GM19324 (cell line): ENCODE results near the gene ELAVL2.

ENCODE experiments used
- ATAC-seq: cut with Tn5 transposase; IDR thresholded peaks from one replicate; pipeline ENCODE4 v1.9.1; 2021; ENCODE audit warnings: mild to moderate bottlenecking, moderate library complexity; ENCODE audit not compliant: unreplicated experiment, low FRiP score

Gene ELAVL2

DNA sequence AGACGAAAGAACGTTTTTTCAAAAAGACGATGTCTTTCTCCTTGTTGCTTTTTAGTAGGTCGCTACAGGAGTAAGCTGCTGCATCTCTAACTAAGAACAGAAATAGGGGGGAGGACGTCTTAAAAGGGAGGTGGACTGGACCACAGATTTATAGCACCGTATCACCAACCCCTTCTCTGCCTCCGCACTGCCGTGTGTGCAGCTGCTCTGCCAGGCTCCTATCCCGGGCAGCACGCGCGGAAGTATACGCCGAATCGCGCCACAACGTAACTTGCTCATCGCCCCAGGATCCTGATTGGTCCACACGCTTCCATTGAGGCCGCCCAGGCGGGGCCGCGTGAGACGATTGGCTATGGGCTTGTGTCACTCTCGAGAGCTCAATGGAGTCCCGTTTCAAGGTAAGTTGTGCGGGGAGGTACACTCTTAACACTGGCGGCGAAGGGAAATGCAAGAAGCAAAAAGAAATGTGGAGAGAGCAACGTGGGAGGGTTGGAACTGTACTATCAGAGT is at the start of gene ELAVL2:
ELAVL2 (minus strand) TSS at position 121 of the 510 bp plus-strand sequence. CDS start 64,006 bp downstream, outside the sequence.
- peak; percentile 79 for ATAC-seq

DNA sequence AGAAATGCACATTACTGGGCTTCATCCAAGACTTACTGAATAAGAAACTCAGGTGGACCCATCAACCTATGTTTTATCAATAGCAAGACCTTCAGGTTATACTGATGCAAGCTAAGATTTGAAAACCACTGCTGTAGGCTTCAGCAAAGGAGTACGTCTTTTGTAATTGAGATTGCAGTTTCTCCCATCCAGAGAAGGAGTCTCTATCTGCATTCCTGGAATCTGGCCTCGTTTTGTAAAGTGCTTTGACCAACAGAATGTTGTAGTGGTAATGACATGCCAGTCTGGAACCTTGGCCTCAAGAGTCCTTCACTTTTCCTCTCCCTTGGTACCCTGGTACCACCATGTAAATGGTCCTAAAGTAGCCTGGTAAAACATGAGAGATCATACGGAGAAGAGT is 32.2 kb upstream of the ELAVL2 start:
- ATAC-seq = no peak

DNA sequence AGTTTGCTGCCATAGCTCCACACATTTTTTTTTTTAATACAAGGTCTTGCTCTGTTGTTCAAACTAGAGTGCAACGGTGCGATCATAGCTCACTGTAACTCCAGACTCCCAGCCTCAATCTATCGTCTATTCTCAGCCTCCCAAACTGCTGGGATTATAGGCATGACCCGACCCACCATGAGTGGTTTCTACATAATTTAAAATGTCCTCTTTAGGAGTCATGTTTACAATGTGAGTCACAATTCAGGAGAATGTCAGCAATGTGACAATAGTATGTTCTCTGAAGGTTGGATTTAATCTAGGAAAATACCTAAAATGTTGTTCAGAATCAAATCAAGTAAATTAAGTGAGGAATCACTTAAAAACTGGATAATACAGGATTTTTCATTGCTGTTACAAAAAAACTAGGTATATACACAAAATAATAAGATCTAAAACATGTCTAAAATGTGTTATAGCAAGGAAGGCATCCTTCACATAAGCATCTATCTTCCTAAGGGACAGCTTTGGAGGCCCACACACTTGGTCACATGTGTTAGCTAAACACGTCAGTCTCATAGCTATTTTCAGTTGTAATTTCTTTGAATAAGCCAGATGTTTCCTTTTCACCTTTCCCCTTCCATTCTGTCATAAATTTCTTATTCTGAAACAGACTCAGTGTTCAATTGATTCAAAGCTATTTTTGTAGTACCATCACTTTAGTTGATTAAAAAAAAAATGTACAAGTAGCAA is 30.0 kb upstream of the ELAVL2 start:
- no peak for ATAC-seq

DNA sequence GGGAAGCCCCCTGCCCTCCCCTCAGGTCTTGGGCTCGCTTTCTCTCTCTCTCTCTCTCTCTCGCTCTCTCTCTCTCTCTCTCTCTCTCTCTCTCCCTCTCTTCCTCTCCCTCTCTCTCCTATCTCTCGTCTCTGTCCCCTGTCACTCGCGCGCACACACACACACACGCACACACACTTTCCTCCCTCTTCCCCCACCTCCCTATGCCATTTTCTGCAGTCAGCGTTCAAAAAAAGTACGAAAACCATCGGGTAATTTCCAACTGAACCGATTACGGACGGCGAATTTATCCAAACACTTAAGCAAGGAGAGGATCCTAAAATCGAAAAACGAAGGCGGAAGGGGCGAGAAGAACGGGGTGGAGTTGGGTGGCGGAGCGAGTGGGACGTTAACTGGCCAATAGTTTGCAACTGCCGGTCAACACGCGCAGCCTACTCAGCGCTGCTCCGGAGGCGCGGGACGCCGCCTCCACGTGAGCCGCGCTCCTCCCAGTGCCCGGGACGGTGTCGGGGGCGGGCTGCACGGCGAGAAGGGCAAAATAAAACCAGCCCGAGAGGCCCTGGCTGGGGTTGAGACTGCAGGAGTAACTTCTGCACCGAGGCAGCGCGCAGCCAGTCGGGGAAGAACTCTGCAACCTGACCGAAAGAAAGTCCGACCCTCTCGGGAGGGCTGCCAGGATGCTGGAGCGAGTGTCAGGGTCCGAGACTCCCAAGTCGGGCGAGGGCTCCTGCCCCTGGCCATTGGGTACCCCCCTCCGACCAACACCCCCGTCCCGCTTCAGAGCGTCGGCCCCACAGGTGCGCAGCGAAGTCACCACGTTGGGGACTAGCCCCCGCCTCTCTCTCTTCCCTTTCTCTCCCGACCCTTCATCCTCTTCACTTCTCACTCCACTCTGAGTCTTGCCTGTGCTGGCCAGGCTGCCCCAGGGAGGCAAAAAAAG is 24.9 kb upstream of the ELAVL2 start:
- ATAC-seq = no peak

DNA sequence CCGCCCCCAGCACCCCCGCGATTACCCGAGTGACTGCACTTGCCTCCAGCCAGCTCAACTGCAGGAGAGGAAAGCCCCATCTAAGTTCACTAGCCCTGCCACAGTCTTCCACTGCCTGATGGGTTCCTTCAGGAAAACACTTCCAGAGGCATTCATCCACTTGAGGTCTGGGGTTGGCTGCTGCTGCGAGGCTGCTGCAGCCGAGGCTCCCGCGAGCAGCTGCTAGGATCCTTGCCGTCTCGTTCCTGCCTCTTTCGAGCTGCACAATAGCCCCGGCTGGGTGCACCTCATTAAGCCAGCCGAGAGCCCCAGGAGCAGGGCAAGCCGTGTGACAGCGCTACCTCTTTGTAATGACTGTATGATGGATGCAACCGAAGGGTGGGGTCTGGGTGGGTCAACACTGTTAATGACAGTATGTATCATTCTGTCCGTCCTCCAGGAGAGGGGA is 24.2 kb upstream of the ELAVL2 start:
- ATAC-seq = no peak

DNA sequence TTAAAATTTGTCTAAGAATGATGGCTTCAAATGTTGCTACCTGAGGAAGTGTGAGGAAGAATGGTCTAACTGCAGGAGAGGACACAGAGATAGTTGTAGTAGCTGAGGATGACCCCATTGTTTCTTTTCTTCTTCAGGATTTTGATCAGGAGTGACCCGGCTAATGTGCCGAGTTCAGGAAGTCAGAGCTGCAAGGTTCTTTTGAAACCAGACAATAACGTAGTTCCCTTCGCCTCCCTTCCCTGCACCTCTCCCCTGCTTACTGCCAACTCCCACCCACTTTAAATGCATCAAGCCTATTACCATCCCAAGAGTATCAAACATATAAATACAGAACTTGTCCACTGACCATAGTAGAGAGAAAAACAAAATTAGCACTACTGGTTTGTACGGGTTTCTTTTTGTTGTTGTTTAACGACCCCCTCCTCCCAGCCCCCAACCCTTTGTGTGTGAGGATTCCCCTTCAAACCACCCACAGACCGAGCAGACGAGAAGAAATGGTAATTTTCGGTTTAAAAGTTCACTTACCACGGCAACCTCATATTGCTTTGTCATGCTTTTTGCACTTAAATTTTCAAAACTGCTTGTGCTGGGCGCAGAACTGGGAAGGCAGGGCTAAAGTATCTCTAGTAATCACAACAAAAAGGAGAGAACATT is 23.5 kb upstream of the ELAVL2 start:
- no peak for ATAC-seq

DNA sequence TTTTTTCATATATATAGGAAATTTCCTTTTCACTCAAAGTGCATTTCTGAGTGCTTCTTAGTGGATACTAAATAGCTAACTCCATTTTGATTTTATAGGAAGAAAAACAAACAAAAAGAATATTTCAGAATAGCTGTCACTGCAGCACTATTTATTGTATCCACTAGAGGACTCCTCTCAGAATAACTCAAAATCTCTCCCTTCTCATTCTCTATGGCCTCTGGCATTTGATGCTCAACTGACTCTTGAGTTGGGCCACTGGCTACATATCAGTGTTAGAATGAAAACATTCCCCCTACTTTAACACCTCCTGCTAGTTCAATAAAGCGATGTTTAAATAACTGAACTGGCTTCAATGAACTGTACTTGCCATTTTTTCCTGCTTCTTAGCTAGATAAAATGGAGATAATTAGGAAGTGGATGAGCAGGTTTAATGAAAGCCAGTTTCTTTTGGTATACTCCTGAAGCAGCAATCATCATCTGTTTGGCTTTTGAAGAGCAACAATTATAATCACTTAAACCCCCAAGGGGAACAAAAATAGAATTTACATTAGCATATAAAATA is 16.6 kb upstream of the ELAVL2 start:
- ATAC-seq = no peak

DNA sequence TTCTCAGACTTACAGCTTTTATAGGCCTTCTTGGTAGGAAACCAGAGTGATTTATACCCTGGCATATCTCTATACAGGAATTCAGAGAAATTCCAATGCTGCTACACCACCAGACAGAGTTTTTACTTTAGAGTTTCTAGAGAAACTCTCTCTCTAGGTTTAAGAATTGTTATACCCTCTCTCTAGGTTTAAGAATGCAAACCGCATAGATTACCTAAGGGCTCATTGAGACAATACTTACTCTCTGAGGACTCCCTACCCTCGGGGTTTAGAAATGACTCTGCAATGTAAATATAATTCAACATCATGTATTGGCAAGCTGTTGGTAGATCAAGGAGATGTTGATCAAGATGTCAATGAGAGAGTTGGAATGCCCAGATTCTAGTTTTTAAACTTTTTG is 15.3 kb upstream of the ELAVL2 start:
- ATAC-seq = no peak

DNA sequence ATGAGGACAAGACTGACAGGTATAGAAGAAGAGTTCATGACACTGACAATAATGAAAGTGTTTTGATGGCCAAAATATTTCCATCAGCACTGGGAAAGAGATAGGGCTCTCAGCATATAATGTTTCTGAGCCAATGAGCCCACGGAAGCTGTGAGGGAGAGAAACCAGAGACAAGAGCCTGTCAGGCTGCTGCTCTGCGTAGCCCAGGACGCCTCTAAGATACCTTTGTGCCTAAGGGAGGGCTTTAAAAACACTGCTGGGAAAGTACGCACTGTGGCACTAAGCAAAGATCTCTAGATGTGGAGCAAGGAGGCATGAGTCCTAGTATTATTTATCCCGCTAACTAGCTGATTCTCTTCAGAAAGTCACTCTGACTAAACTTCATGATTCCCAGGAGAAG is 11.0 kb upstream of the ELAVL2 start:
- no peak for ATAC-seq

DNA sequence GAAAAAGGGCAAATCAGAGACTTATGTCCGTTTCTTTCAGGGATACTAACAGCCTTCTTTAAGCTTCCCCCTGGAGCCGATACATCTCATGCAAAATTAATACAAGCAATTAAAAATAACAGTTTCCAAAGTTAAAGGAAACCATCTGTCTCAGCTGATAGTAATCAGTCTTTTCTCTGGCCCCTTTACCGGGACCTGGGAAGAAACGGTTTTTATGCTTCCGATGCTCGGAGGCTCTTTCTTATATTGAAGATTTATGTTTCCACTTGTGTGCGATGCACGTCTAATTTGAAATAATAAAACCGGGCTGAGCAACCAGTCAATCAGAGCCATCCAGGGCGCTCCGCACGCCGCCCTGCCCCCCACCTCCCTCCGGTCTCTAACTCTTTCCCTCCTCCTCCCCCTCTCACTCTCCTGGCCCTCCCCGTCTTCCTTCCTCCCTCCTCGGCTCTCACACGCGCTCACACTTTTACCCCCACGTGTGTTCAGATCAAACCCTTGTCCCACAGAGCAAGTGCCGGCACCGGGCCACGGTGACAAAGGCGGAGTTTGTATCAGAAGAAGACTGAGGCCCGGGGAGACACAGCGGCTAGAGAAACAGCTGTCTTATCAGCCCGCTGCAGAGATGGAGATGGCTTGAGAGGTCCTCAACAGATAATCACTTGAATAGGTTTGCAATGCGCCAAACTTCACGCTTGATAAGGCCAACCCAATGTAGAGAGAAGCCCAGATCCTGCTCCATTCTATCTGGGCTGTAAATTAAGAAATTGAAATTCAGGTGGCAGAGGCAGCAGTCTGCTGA is 5.1 kb upstream of the ELAVL2 start:
- ATAC-seq = no peak

DNA sequence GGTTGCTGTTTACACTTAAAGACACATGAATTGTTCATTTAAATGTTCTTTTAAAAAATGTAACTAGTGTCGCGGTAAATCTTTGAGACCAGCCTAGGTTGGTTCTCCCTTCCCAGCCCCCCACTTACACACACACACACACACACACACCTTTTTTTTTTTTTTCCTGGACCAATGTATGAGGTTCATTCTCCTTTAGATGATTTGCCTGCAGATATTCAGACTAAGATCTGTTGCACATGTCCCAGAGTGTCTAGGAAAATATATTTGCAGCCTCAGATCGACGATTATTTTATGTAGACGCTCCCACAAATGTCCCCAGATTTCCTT is 4.4 kb upstream of the ELAVL2 start:
- ATAC-seq = no peak

DNA sequence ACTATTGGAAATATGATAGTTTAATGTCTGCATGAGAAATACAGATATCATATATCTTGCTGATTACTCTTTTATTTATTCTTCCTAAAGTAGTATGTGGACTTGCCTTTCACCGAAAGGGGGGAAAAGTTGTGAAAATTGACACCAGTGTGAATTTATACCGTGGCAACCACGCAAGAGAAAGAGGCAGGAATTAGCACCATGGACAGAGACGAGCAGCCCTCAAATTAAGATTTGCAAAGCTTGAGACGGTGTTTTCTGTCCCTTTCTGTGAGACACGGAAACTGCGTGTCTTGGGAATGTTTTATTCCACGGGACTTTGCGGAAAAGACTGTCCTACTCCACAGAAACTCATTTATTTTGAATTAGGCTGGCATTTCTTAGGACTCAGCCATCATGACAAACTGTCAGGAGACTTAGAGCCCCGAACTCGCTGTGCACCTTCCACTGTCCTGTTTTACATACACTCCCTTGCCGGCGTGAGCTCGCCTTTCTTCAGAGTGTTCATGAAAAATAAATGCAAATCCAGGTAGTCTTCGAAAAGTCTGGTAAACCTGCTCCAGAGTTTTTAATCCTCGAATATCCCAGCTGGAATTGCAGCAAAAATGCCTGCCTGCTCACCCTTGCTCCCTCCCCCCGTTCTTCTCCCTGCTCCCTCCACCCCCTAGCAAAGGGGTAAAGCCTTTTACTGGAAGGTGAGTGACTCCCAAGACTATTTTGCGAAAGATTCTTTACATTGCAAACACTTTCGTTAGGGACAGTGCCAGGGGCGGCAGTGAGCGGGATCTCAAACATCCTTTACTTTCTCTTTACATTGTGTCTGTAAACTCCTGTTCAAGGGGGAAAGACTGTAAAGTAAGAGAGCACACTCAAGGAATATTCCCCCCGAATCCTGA is 3.8 kb upstream of the ELAVL2 start:
- ATAC-seq = no peak

DNA sequence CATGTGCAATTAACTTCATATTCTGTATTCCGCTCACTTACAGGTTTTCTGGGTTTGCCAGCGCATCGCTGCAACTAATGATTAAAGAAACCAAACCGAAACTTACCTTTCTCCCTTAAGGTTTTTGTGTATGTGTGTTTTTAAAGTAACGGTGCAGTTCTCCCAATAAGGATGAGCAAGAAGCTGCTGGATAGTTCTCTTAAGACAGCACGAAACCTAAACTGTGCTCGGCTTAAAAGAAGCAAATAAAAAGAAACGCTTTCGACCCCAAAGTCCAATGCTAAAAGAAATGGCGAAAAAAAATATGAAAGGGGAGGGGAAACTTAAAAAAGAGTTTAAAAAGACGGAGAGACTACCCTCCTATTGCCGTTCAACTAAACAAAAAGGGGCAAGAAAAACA is 340 bp downstream of the ELAVL2 start:
- ATAC-seq = no peak

DNA sequence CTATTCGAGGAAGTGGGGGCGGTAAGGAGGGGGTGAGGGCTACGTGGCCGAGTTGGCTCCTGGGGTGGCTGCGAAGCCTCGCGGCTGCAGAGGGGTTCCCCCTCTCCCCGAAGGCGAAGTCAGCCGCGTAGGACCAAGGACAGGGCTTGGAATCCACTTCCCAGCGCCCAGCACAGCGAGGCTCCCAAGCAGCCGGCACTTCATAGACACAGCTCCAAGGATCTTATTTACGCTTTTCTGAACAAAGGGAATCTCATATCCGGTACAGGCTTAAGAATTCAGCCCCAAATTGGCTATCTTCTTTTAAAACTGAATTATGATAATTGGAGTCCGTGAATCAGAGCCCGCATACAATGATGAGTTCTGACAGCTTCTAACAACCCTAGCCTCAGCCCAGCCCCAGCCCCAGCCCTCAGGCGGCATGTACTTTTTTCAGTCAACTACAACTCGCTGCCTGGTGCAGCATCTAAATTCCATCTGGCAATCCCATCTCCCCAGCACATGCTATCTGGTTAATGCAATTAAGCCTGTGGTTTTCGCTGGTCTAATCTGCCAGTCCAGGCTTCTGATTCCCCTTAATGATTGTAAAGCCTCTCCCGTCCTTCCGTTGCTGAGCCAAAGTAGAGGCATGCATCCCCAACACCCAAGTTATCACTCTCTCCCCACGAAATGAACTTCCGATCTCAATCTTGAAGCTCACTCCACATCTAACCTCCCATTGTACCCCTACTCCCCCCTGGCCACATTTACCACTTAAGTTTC is 1.0 kb downstream of the ELAVL2 start:
- no peak for ATAC-seq

DNA sequence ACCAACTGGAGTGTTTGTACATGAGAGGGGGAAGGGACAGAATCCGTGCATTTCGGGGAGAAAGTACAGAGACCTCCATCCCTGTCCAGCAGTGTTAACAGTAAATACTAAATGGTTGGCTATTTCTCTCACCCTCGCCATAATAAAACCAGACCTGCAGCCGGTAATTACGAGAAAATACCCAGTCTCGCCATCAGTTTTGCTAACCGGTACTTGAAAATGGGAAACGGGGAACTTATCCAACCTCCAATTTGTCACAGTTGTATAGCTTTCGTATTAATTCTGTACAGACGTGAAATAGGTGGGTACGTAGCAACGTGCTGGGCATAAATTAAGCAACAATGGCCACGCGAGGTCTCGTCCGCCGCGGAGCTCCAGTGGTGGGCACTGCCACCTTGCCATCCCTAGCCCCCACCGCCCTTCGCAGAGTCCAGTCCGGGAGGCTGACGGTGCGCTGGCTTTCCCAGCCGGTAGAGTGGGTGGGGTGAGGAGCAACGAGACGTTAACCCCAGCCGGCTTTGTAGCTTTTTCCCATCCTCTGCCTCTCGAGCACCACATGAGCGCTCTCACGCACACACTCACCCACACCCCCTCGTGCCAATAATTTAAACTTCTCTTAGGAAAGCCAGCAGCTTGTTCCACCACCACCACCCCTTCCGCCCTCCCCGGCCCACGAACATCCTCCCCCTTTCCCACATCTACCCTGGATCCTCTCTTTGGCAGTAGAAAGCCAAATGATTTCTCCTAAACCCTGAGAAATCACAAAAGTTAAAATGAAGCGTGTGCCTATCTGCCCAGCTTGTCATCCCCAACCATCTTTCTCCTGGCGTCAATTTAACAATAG is 1.8 kb downstream of the ELAVL2 start:
- ATAC-seq = no peak

DNA sequence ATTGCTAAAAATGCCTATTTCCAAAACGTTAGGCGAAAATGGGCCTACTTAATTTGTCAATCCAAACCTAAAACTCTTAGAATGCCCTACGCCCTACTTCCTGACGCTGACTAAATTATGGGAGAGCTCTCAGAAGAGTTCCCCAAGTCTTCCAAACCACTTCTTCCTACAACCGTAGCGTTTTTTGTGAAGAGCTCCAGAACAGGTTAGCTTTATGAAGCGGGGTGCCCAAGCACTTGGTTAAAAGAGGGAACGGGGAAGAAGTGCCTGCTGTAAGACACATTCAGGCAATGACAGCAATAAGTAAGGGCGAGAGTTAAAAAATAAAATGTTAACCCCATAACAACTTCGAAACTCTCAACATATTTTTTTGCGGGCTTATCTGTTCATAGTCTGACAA is 2.8 kb downstream of the ELAVL2 start:
- ATAC-seq = no peak
